Measurements from ENCODE around the gene DGCR6L.

DGCR6L gene

GRCh38 chr22:20297414-20298109, 22.3 kb downstream of the DGCR6L start:
- TF ChIP-seq, protein P1, sequence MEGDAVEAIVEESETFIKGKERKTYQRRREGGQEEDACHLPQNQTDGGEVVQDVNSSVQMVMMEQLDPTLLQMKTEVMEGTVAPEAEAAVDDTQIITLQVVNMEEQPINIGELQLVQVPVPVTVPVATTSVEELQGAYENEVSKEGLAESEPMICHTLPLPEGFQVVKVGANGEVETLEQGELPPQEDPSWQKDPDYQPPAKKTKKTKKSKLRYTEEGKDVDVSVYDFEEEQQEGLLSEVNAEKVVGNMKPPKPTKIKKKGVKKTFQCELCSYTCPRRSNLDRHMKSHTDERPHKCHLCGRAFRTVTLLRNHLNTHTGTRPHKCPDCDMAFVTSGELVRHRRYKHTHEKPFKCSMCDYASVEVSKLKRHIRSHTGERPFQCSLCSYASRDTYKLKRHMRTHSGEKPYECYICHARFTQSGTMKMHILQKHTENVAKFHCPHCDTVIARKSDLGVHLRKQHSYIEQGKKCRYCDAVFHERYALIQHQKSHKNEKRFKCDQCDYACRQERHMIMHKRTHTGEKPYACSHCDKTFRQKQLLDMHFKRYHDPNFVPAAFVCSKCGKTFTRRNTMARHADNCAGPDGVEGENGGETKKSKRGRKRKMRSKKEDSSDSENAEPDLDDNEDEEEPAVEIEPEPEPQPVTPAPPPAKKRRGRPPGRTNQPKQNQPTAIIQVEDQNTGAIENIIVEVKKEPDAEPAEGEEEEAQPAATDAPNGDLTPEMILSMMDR (IDR thresholded peaks at IDR 0.05; ENCODE audit: extremely low read depth, insufficient read depth, missing control alignments) = no peak
- in situ Hi-C loops (cut with MboI; ENCODE audit: low pct_unique_long_range_greater_than_20kb, low sequenced_read_pairs, unreplicated experiment) = loop anchor here (10.0 to 25.0 kb wide), 2 partner anchors 143 to 335 kb away; partner anchors contain the start of gene CCDC188

GRCh38 chr22:20296598-20296997, 23.3 kb downstream of the DGCR6L start:
- TF ChIP-seq, protein P1 (IDR thresholded peaks at IDR 0.05; ENCODE audit: extremely low read depth, insufficient read depth, missing control alignments) = no peak
- DNase-seq (ENCODE audit: low spot score) = no peak
- in situ Hi-C loops (cut with MboI; ENCODE audit: low pct_unique_long_range_greater_than_20kb, low sequenced_read_pairs, unreplicated experiment) = loop anchor here (10.0 to 25.0 kb wide), 2 partner anchors 142 to 334 kb away; partner anchors contain the start of gene CCDC188

More at GRCh38 chr22:20297414-20298109, 22.3 kb downstream of the DGCR6L start:
- no peak for DNase-seq (ENCODE audit: low spot score)

DNA sequence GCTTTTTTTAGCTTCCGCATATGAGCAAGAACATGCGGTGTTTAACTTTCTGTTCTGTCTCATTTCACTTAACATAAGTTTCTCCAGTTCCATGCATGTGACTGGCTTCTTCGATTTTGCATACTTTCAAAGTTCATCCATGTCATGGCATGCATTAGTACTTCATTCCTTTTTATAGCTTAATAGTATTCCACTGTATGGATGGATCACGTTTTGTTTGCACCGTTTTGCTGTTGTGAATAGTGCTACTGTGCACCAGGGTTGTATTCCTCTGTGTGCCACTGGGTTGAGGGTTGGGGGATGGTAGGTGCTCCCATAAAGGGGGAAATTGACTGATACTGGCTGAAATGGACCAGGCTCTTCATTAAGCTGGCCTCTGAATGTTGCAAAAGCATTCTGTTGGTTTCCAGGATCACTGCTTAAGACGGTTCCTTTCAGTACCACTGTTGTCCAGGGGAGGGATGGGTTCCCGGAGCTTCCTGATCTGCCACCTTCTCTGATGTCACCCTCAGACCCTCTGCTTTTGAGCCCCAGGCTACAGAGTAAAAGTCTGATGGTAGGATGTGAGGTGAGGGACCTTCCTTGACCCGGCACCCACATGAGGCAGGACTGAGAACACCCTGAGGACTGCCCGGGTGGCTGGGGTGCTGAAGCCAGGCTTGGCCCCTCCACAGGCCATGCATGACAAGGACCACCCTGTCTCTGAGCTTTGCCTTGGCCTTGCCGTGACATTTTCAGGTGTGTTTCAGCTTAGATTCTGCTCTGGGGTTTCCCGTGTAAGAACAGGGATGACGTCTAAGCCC, 24.4 kb downstream of the DGCR6L start:
- in situ Hi-C loops (cut with MboI; ENCODE audit: low pct_unique_long_range_greater_than_20kb, low sequenced_read_pairs, unreplicated experiment) = loop anchor here (10.0 to 25.0 kb wide), 2 partner anchors 141 to 333 kb away; partner anchors contain the start of gene CCDC188
- TF ChIP-seq, protein P1 (IDR thresholded peaks at IDR 0.05; ENCODE audit: extremely low read depth, insufficient read depth, missing control alignments) = no peak
- DNase-seq (ENCODE audit: low spot score) = no peak

DNA sequence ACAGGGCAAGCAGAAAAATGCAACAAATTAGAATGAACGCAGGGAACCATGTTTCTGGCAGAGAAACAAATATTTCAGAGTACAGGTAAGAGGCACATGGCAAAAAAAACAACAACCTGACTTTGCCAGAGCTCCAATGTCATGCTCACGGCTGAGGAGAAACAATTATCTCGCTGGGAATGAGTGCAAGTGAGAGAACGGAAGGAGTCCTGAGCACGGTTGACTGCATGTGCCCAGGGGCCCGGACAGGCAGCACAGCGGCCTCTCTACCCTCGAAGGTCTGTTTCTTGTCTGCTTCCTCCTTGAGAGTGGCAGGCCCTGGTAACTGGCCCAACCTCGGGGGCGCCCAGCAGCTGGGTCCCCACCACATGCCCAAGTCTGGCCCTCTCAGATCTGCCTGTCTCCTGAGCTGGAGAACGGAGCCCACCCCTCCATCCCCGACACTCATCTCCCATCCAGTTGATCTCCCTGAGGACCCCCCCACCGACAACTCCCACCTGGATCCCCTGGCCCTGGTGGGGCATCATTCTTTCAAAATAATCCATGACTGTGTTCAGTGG, 27.1 kb downstream of the DGCR6L start:
- TF ChIP-seq, protein P1 (IDR thresholded peaks at IDR 0.05; ENCODE audit: extremely low read depth, insufficient read depth, missing control alignments) = no peak
- in situ Hi-C loops (cut with MboI; ENCODE audit: low pct_unique_long_range_greater_than_20kb, low sequenced_read_pairs, unreplicated experiment) = loop anchor here (10.0 to 25.0 kb wide), 2 partner anchors 138 to 330 kb away; partner anchors contain the start of gene CCDC188
- no peak for DNase-seq (ENCODE audit: low spot score)

- in situ Hi-C loops (cut with MboI; ENCODE audit: low pct_unique_long_range_greater_than_20kb, low sequenced_read_pairs, unreplicated experiment) = loop anchor here (10.0 to 25.0 kb wide), 2 partner anchors 137 to 330 kb away; partner anchors contain the start of gene CCDC188
- TF ChIP-seq, protein P1 (IDR thresholded peaks at IDR 0.05; ENCODE audit: extremely low read depth, insufficient read depth, missing control alignments) = no peak
- DNase-seq (ENCODE audit: low spot score) = no peak
These were observed 27.8 kb downstream of the DGCR6L start for GRCh38 chr22:20292108-20292507.

GRCh38 chr22:20291604-20292063, 28.2 kb downstream of the DGCR6L start:
- in situ Hi-C loops (cut with MboI; ENCODE audit: low pct_unique_long_range_greater_than_20kb, low sequenced_read_pairs, unreplicated experiment) = loop anchor here (10.0 to 25.0 kb wide), 2 partner anchors 137 to 329 kb away; partner anchors contain the start of gene CCDC188
- DNase-seq (ENCODE audit: low spot score) = no peak
- TF ChIP-seq, protein P1 (IDR thresholded peaks at IDR 0.05; ENCODE audit: extremely low read depth, insufficient read depth, missing control alignments) = no peak

Data from GM13977 (cell line).